ENCODE measurements around the gene FKBP1A.

The FKBP1A gene

GRCh38 chr20:1341561-1342265 lies 51.1 kb downstream of the FKBP1A start:
- TF ChIP-seq ZNF341 (tag by site-specific recombination; IDR thresholded peaks at IDR 0.05; ENCODE audit: low read depth) (no peak), GLI2 (tag by site-specific recombination; IDR thresholded peaks at IDR 0.05; ENCODE audit: borderline replicate concordance, low read depth) (no peak), ZNF175 (tag by site-specific recombination; IDR thresholded peaks at IDR 0.05) (no peak), ZSCAN4 (tag by site-specific recombination; IDR thresholded peaks at IDR 0.05) (peak; percentile 49; the same call in 1 of the 2 replicates)
- H3K4me3 ChIP-seq (ENCODE audit: low read depth, low read length): no peak overlapping the region
- POLR2A ChIA-PET: interaction anchor here (0.7 kb wide), 1 partner anchor 12 kb away, joined by 3 read pairs; no protein-coding TSS in a partner anchor
- H3K4me1 ChIP-seq (ENCODE audit: control insufficient read depth, insufficient read depth, low read length): no peaks in the 10 kb centered on the region
- H3K27ac ChIP-seq (ENCODE audit: extremely low read depth, low read depth, low read length): no peak overlapping the region
- peaks cover 0 to under 1% of the 10 kb centered on the region in 2 experiments; a peak in 2 of 3 replicates for H3K36me3 ChIP-seq (ENCODE audit: control insufficient read depth in 2 of 2, insufficient read depth in 1 of 2, low read length in 2 of 2)
- CTCF ChIA-PET: interaction anchor here (0.6 to 1.0 kb wide), 3 partner anchors 26 to 162 kb away, joined by 3 to 4 read pairs (median 3); no protein-coding TSS in a partner anchor
- no peaks in the 10 kb centered on the region for H3K9me3 ChIP-seq (ENCODE audit: control insufficient read depth, insufficient read depth, low read depth, low read length)

GRCh38 chr20:1338801-1339200 lies 54.1 kb downstream of the FKBP1A start:
- TF ChIP-seq ZNF777 (tag by site-specific recombination; IDR thresholded peaks at IDR 0.05; ENCODE audit: borderline replicate concordance) (no peak), ZNF518A (tag by site-specific recombination; conservative IDR thresholded peaks at IDR 0.05; ENCODE audit: low read depth) (no peak), ZNF48 (tag by site-specific recombination; IDR thresholded peaks at IDR 0.05) (no peak), ZNF837 (tag by site-specific recombination; IDR thresholded peaks at IDR 0.05) (no peak), AEBP2 (tag by site-specific recombination; IDR thresholded peaks at IDR 0.05; ENCODE audit: borderline replicate concordance) (no peak), ZBTB8A (tag by site-specific recombination; IDR thresholded peaks at IDR 0.05) (no peak), SALL2 (tag by site-specific recombination; IDR thresholded peaks at IDR 0.05; ENCODE audit: borderline replicate concordance) (no peak), GFI1B (tag by site-specific recombination; IDR thresholded peaks at IDR 0.05) (no peak), ZNF747 (tag by site-specific recombination; IDR thresholded peaks at IDR 0.05) (no peak), ZNF433 (tag by site-specific recombination; IDR thresholded peaks at IDR 0.05; ENCODE audit: low read depth) (no peak)
- Histone ChIP-seq H3K36me3 (ENCODE audit: control insufficient read depth in 2 of 2, insufficient read depth in 1 of 2, low read length in 2 of 2) (peaks cover 0 to 3% of the 10 kb centered on the region in 2 experiments; a peak in 2 of 3 replicates), H3K27ac (ENCODE audit: extremely low read depth, low read depth, low read length) (no peak overlapping the region), H3K4me1 (ENCODE audit: control insufficient read depth, insufficient read depth, low read length) (no peaks in the 10 kb centered on the region), H3K9me3 (ENCODE audit: control insufficient read depth, insufficient read depth, low read depth, low read length) (no peaks in the 10 kb centered on the region), H3K4me3 (ENCODE audit: low read depth, low read length) (no peak overlapping the region)
- ChIA-PET POLR2A (interaction anchor here (0.7 kb wide), 1 partner anchor 53 kb away, joined by 4 read pairs; no protein-coding TSS in a partner anchor), CTCF (no interaction called here)
